Heart left ventricle (tissue), 16 donors: Measurements from ENCODE around the gene LY86. TPM values are rescaled to one million over a fixed set of nuclear protein-coding genes. Genes with fewer than 3 reads are reported as not detected.

ENCODE experiments used
- ATAC-seq, 4 donors: fragments of 200-7000 bp; cut with Tn5 transposase; one replicate each; pipeline ENCODE4 v1.9.1; 2020 to 2022; ENCODE audit warnings: moderate library complexity in 4 of 4, mild to moderate bottlenecking in 3 of 4, moderate number of reproducible peaks in 1 of 4
- DNase-seq, 5 donors: peaks; one replicate each; pipeline ENCODE4 v3.0.0-alpha.2; 2020
- H3K27ac ChIP-seq, 12 donors: fragments of 200-600 bp; sonication (generic) in 4 of 12; one replicate each; pipeline versions ENCODE4 v1.5.0 to v1.8.0; 2016 to 2022; ENCODE audit warnings: mild to moderate bottlenecking in 2 of 12
- H3K27me3 ChIP-seq, 9 donors: fragments of 200-600 bp; sonication (generic) in 2 of 9; one replicate each; pipeline versions ENCODE4 v1.5.1 to v1.8.0; 2016 to 2022; ENCODE audit warnings: mild to moderate bottlenecking in 3 of 9
- H3K36me3 ChIP-seq, 9 donors: fragments of 200-600 bp; sonication (generic) in 2 of 9; one replicate each; pipeline versions ENCODE4 v1.5.0 to v1.8.0; 2018 to 2022; ENCODE audit warnings: mild to moderate bottlenecking in 2 of 9
- H3K4me1 ChIP-seq, 12 donors: fragments of 200-600 bp; sonication (generic) in 4 of 12; one replicate each; pipeline versions ENCODE4 v1.5.0 to v1.8.0; 2016 to 2022; ENCODE audit warnings: mild to moderate bottlenecking in 3 of 12
- H3K4me3 ChIP-seq, 12 donors: fragments of 200-600 bp; sonication (generic) in 4 of 12; one replicate each; pipeline versions ENCODE4 v1.5.0 to v1.8.0; 2017 to 2022; ENCODE audit warnings: mild to moderate bottlenecking in 9 of 12, moderate library complexity in 4 of 12
- H3K9me3 ChIP-seq, 12 donors: fragments of 200-600 bp; sonication (generic) in 4 of 12; one replicate each; pipeline versions ENCODE4 v1.5.0 to v1.8.0; 2016 to 2022; ENCODE audit warnings: mild to moderate bottlenecking in 1 of 12
- CTCF ChIP-seq, 12 donors: fragments of 200-600 bp; sonication (generic) in 4 of 12; IDR thresholded peaks; one replicate each; pipeline versions ENCODE4 v1.5.0 to v1.8.0; 2018 to 2022; ENCODE audit warnings: antibody characterized with exemption in 12 of 12, mild to moderate bottlenecking in 5 of 12
- POLR2A ChIP-seq, 2 donors: fragments of 450-650 bp; IDR thresholded peaks; one replicate each; pipeline ENCODE4 v1.6.1; 2017; ENCODE audit warnings: antibody characterized with exemption in 2 of 2, mild to moderate bottlenecking in 2 of 2, moderate library complexity in 2 of 2
- WGBS, 4 donors: extraction: QIAGEN DNeasy Blood & Tissue Kit in 2 of 4; methylation state at CpG; one replicate each; pipeline versions ENCODE4 v1.1.5 to v1.1.7; 2013 to 2018; 5-methylcytosine and 5-hydroxymethylcytosine counted together
- intact Hi-C, 10 donors: fragments of 100-400 bp; cut with DNase I; formaldehyde crosslinking; loops; one replicate each; pipeline versions ENCODE4 v1.11.1 to v1.14.2; 2022
- polyA plus RNA-seq, 2 donors: library from polyadenylated mRNA; stranded (reverse); fragments of 200-250 nt; gene quantifications; one replicate each; pipeline ENCODE4 v1.2.3, GENCODE V29; 2013
- total RNA-seq, 9 donors: library from RNA; depleted of rRNA in 2 of 9; stranded (reverse); fragments of >200 nt in 2 of 9; fragmentation: NEBNext Ultra II Directional in 3 of 9; extraction: Animal tissue kit (Norgen Biotek cat#: 25700) in 3 of 9; gene quantifications; one replicate each; pipeline versions ENCODE4 v1.1.0 to v1.2.4, GENCODE V29; 2016 to 2023
- donor health status: ischemic (EF 13 %, LVEDD 7.1; RV severe dilation, severe dysfunction).
- donor health status: healthy with polysubstance abuse.
- donor health status: DM: no; HTN: yes; CAD: no.
- donor health status: DM: no; HTN: no; CAD: no.
- donor health status: ischemic (EF 25% LVEDD 6.9; RV normal size, moderate dysfunction).
- donor health status: ischemic (EF 25% LVEDD 5.7; RV mildly dilated, moderate dysfunction).
- donor health status: healthy.
- donor health status: DM: yes; HTN: yes; CAD: no.
- donor health status: ischemic (EF 35%, LVEDD 5.7; RV mildly dilated, moderate dysfunction).
- donor health status: nonischemic (EF 11% LVEDD 7.7; RV severe dilation, severe dysfunction).
- donor health status: DM: yes; HTN: yes; CAD: no.
- donor health status: PGD.
- donor health status: ischemic (EF 29% LVEDD 5.4; RV normal size, mild dysfunction).
- donor health status: nonischemic (EF 23%, LVEDD 6.1; RV moderate dilation, normal function).

The LY86 gene
- total and polyA plus RNA-seq, 11 donors, result 0.23 to 13.4 (median 0.75) TPM

- Histone ChIP-seq H3K36me3 (no peaks in the 10 kb centered on the region), H3K27ac (peak overlapping the region in 1 of 12 donors; percentile 42), H3K9me3 (no peaks in the 10 kb centered on the region), H3K4me1 (peaks cover 0 to 19% (median 0%) of the 10 kb centered on the region in 12 donors), H3K27me3 (no peaks in the 10 kb centered on the region), H3K4me3 (no peak overlapping the region)
- TF ChIP-seq POLR2A (IDR thresholded peaks at IDR 0.05) (no peak), CTCF (IDR thresholded peaks at IDR 0.05) (no peak)
- peak in 1 of 4 donors; percentile 32 for ATAC-seq
- DNase-seq, result no peak
- WGBS, 4 donors, result 83 to 86% (median 83%) methylated on average over 27 of the region's 27 CpGs
- intact Hi-C loops, result no loop called here
Observed at GRCh38 chr6:6614096-6614982, 25.8 kb downstream of the LY86 start.

GRCh38 chr6:6614983-6615349 lies 26.4 kb downstream of the LY86 start:
- DNase-seq (no peak), ATAC-seq (no peak)
- H3K27me3 ChIP-seq, result no peaks in the 10 kb centered on the region
- intact Hi-C loops, result no loop called here
- H3K4me1 ChIP-seq, result peaks cover 0 to 12% (median 0%) of the 10 kb centered on the region in 12 donors
- H3K36me3 ChIP-seq, result no peaks in the 10 kb centered on the region
- TF ChIP-seq CTCF (IDR thresholded peaks at IDR 0.05) (no peak), POLR2A (IDR thresholded peaks at IDR 0.05) (no peak)
- peak overlapping the region in 1 of 12 donors; percentile 42 for H3K27ac ChIP-seq
- H3K4me3 ChIP-seq, result no peak overlapping the region
- no peaks in the 10 kb centered on the region for H3K9me3 ChIP-seq
- WGBS, 4 donors, result 48 to 66% (median 56%) methylated on average over 5 of the region's 5 CpGs

- 78 to 93% (median 90%) methylated on average over 7 of the region's 7 CpGs for WGBS, 4 donors
- Histone ChIP-seq H3K27ac (no peak overlapping the region), H3K4me1 (peaks cover 0 to 20% (median 0%) of the 10 kb centered on the region in 12 donors), H3K4me3 (no peak overlapping the region), H3K9me3 (no peaks in the 10 kb centered on the region), H3K27me3 (no peaks in the 10 kb centered on the region), H3K36me3 (no peaks in the 10 kb centered on the region)
- ATAC-seq, result no peak
- no peak for TF ChIP-seq POLR2A (IDR thresholded peaks at IDR 0.05)
- no peak for TF ChIP-seq CTCF (IDR thresholded peaks at IDR 0.05)
- no peak for DNase-seq
- intact Hi-C loops, result no loop called here
Observed at GRCh38 chr6:6616656-6617055, 28.1 kb downstream of the LY86 start.

GRCh38 chr6:6619021-6619794 lies 30.7 kb downstream of the LY86 start:
- H3K9me3 ChIP-seq, result no peaks in the 10 kb centered on the region
- no peak for TF ChIP-seq POLR2A (IDR thresholded peaks at IDR 0.05)
- TF ChIP-seq CTCF (IDR thresholded peaks at IDR 0.05), result no peak
- DNase-seq (no peak), ATAC-seq (no peak)
- peaks cover 0 to 33% (median 7%) of the 10 kb centered on the region in 12 donors for H3K4me1 ChIP-seq
- H3K4me3 ChIP-seq, result no peak overlapping the region
- 85 to 89% (median 88%) methylated on average over 8 of the region's 8 CpGs for WGBS, 4 donors
- no peaks in the 10 kb centered on the region for H3K27me3 ChIP-seq
- H3K27ac ChIP-seq, result no peak overlapping the region
- intact Hi-C loops, result no loop called here
- H3K36me3 ChIP-seq, result no peaks in the 10 kb centered on the region
